Loucy (cell line): ENCODE results near the gene PFKFB3.

Source experiments
- CTCF ChIP-seq: fragments of 200-600 bp; sonication (generic); conservative IDR thresholded peaks from 2 replicates; pipeline ENCODE4 v1.5.1; 2014; ENCODE audit warnings: mild to moderate bottlenecking, antibody characterized with exemption, low read length
- EZH2phosphoT487 ChIP-seq: fragments of 200-600 bp; IDR thresholded peaks from 2 replicates; pipeline ENCODE4 v1.6.1; 2018; ENCODE audit warnings: antibody characterized with exemption, mild to moderate bottlenecking, moderate library complexity, borderline replicate concordance

GRCh38 chr10:6195376-6195775 is 7.4 kb upstream of the PFKFB3 start:
- TF ChIP-seq CTCF: no peak
- TF ChIP-seq EZH2phosphoT487: no peak
